Measurements from ENCODE around the gene CYTH2. TPM values are rescaled to one million over a fixed set of nuclear protein-coding genes. Genes with fewer than 3 reads are reported as not detected.

CYTH2 gene, protein sequence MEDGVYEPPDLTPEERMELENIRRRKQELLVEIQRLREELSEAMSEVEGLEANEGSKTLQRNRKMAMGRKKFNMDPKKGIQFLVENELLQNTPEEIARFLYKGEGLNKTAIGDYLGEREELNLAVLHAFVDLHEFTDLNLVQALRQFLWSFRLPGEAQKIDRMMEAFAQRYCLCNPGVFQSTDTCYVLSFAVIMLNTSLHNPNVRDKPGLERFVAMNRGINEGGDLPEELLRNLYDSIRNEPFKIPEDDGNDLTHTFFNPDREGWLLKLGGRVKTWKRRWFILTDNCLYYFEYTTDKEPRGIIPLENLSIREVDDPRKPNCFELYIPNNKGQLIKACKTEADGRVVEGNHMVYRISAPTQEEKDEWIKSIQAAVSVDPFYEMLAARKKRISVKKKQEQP
- 79.5 and 196 TPM in 2 replicates for total RNA-seq (2011; cell fraction: chromatin; rRNA removed; ENCODE audit: low replicate concordance)
- total RNA-seq (2011; cell fraction: nucleolus; rRNA removed): 87.7 and 88.8 TPM in 2 replicates
- 87.0 and 108 TPM in 2 replicates for total RNA-seq (2011; cell fraction: nucleoplasm; rRNA removed)
- 31.8 and 34.9 TPM in 2 replicates for total RNA-seq (2014; rRNA removed)
- 14.7 and 15.9 TPM in 2 replicates for total RNA-seq (2014; rRNA removed; fragmentation: Illumina TruSeq; extraction: Trizol)
- 19.3 and 20.3 TPM in 2 replicates for total RNA-seq (2015; rRNA removed; fragmentation: Illumina TruSeq; extraction: Trizol)
- total RNA-seq (2021): 37.8 and 43.8 TPM in 2 replicates
- 23.8 and 34.3 TPM in 2 replicates for polyA plus RNA-seq (2011; rRNA removed)
- 28.3 and 30.8 TPM in 2 replicates for polyA plus RNA-seq (2011; cell fraction: cytosol; rRNA removed)
- polyA plus RNA-seq (2011; cell fraction: nucleus; rRNA removed): 96.2 and 120 TPM in 2 replicates
- polyA plus RNA-seq (2012): 34.7 and 66.7 TPM in 2 replicates
- 31.5 and 33.7 TPM in 2 replicates for polyA plus RNA-seq (2014; fragmentation: Illumina TruSeq; extraction: Trizol)
- 1 to 10 TPM; 1.8 to 4.0 TPM for polyA plus RNA-seq (2014; fragmentation: Nextera tagmentation; extraction: Ambion mirVana)
- 38.1 and 45.2 TPM in 2 replicates for polyA plus RNA-seq (2014; rRNA removed)
- polyA minus RNA-seq (2011; rRNA and poly(A)+ RNA removed): 22.5 and 23.2 TPM in 2 replicates
- polyA minus RNA-seq (2011; cell fraction: cytosol; rRNA and poly(A)+ RNA removed): 13.0 and 20.7 TPM in 2 replicates
- 33.0 and 46.9 TPM in 2 replicates for polyA minus RNA-seq (2011; cell fraction: nucleus; rRNA and poly(A)+ RNA removed)
- Bru-seq, nascent RNA: percentile 72 among the genes with signal in this experiment
- BruChase-seq, experiment 1, labeled RNA remaining after a 2-hour chase: percentile 73 among the genes with signal in this experiment
- BruChase-seq, experiment 2, labeled RNA remaining after a 6-hour chase: percentile 79 among the genes with signal in this experiment
- long read RNA-seq, experiment 1, full-length matches to known transcripts: 27 of 89 reads
- long read RNA-seq, experiment 1, partial matches to known transcripts: 53 of 89 reads
- long read RNA-seq, experiment 1, other reads (novel, unspliced or antisense): 9 of 89 reads
- long read RNA-seq, experiment 2, full-length matches to known transcripts: 26 of 43 reads
- long read RNA-seq, experiment 2, partial matches to known transcripts: 12 of 43 reads
- long read RNA-seq, experiment 2, other reads (novel, unspliced or antisense): 5 of 43 reads
- long read RNA-seq, experiment 3, full-length matches to known transcripts: 18 of 21 reads
- long read RNA-seq, experiment 3, partial matches to known transcripts: 2 of 21 reads
- long read RNA-seq, experiment 3, other reads (novel, unspliced or antisense): 1 of 21 reads

DNA sequence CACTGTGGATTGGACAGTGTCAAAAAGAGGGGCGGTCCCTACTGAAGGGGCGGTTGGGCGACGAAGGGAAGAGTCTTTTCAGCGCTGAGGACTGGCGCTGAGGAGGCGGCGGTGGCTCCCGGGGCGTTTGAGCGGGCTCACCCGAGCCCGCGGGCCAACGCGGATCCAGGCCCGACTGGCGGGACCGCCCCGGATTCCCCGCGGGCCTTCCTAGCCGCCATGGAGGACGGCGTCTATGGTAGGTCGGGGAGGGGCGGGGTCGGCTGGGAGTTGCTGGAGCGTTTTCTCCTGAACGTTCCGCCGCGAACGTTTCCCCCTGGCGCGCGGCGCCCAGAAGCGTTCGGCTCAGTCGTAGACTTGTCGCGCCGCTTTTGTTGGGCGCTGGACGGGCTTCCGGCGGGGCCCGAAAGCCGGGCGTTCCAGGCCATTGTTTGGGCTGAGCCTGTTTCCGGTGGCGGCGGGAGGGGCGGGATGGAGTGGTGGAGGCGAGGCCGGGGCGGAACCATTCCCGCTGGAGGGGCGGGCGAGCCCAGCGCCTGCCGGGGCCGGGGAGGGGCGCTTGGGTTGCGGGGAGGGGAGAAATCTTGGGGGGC lies at the start of gene CYTH2:
CYTH2 (plus strand) TSS at position 81 of the 593 bp plus-strand sequence; CDS start at position 220, 139 bp downstream.
- DNase-seq (ENCODE audit: extremely low read depth in 1 of 4, low spot score in 3 of 4): peak; percentile 79 to 91 (median 80)
- H3K9me1 ChIP-seq (ENCODE audit: control insufficient read depth, insufficient read depth, low read length): peaks cover 3% of the 10 kb centered on the region
- no peaks in the 10 kb centered on the region for H3K27me3 ChIP-seq (ENCODE audit: control insufficient read depth in 2 of 2, insufficient read depth in 2 of 2, low read length in 2 of 2)
- peak; percentile 70 for FAIRE-seq
- ChIA-PET POLR2A (interaction anchor here (0.7 to 1.7 kb wide), 7 partner anchors 10 to 1681 kb away, joined by 3 to 9 read pairs (median 3); partner anchors contain the start of genes KDELR1 and SLC1A5), CTCF (ENCODE audit: low intra/inter-chr PET ratio) (no interaction called here)
- H4K20me1 ChIP-seq (replicated peaks; ENCODE audit: control insufficient read depth, insufficient read depth, low read length): peaks cover 9% of the 10 kb centered on the region; the same call in 1 of the 2 replicates
- peak within 1 kb of the TSS; percentile 96 to 98 for H3K9ac ChIP-seq (ENCODE audit: insufficient read depth in 1 of 2, low read depth in 2 of 2, low read length in 2 of 2)
- under 1% methylated on average over 33 of the region's 66 CpGs for WGBS (ENCODE audit: insufficient coverage, low coverage, missing lambda C conversion rate)
- in situ Hi-C loops (cut with MboI): no loop called here
- H3K9me3 ChIP-seq (replicated peaks; ENCODE audit: control insufficient read depth, insufficient read depth, low read depth, low read length): no peaks in the 10 kb centered on the region
- TSS peak; percentile 59 for BruUV-seq (replicated peaks)
- peaks cover 16% of the 10 kb centered on the region for H3K79me2 ChIP-seq (ENCODE audit: control insufficient read depth, insufficient read depth, low read length)
- peaks cover 43% of the 10 kb centered on the region; the same call in 2 of the 3 replicates for H3K36me3 ChIP-seq (ENCODE audit: control insufficient read depth, insufficient read depth, low read length)
- H3K4me2 ChIP-seq (ENCODE audit: insufficient read depth, low read length): peak within 1 kb of the TSS; percentile 79
- peak within 1 kb of the TSS; percentile 91 for H3K4me3 ChIP-seq
- intact Hi-C loops (cut with micrococcal nuclease): loop anchor here (2.0 kb wide), 1 partner anchor 71 kb away; no protein-coding TSS in a partner anchor
- peak; percentile 87 for ATAC-seq
- H2AFZ ChIP-seq (ENCODE audit: low read depth, low read length): peak within 1 kb of the TSS; percentile 90
- peak within 1 kb of the TSS; percentile 98 for H3K27ac ChIP-seq (ENCODE audit: extremely low read depth, low read depth, low read length)
- peaks cover 7 to 25% of the 10 kb centered on the region in 2 experiments; a peak in 4 of 5 replicates for H3K4me1 ChIP-seq (replicated peaks in 1 of 2; ENCODE audit: control insufficient read depth in 2 of 2, insufficient read depth in 2 of 2, low read length in 2 of 2)
- TF ChIP-seq E2F3 (CRISPR knock-in tag; IDR thresholded peaks at IDR 0.05) (peak; percentile 81), ZNF232 (CRISPR knock-in tag; IDR thresholded peaks at IDR 0.05) (0 out of 2 replicates have a peak, but pooled peaks have one; percentile 59), SOX6 (IDR thresholded peaks at IDR 0.05) (peak; percentile 72; the same call in 1 of the 2 replicates), BDP1 (IDR thresholded peaks at IDR 0.05; ENCODE audit: insufficient read depth, insufficient read length) (no peak), ZNF140 (CRISPR knock-in tag; IDR thresholded peaks at IDR 0.05) (no peak), ETV1 (tag; conservative IDR thresholded peaks at IDR 0.05; ENCODE audit: low read depth) (peak; percentile 89), ELF4 (CRISPR knock-in tag; IDR thresholded peaks at IDR 0.05) (0 out of 2 replicates have a peak, but pooled peaks have one; percentile 18), TRIM24 (IDR thresholded peaks at IDR 0.05) (peak in 1 of 2 experiments; percentile 70; a peak in 2 of 4 replicates), HNRNPUL1 (IDR thresholded peaks at IDR 0.05; ENCODE audit: low read length) (no peak)
- TF ChIP-seq, protein P1, sequence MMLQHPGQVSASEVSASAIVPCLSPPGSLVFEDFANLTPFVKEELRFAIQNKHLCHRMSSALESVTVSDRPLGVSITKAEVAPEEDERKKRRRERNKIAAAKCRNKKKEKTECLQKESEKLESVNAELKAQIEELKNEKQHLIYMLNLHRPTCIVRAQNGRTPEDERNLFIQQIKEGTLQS (IDR thresholded peaks at IDR 0.05): no peak
- TF ChIP-seq, protein P1 (CRISPR knock-in tag; conservative IDR thresholded peaks at IDR 0.05): 0 out of 2 replicates have a peak, but pooled peaks have one; percentile 25
- TF ChIP-seq, protein P2, sequence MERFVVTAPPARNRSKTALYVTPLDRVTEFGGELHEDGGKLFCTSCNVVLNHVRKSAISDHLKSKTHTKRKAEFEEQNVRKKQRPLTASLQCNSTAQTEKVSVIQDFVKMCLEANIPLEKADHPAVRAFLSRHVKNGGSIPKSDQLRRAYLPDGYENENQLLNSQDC (CRISPR knock-in tag; IDR thresholded peaks at IDR 0.05): peak; percentile 52; the same call in 1 of the 2 replicates
- TF ChIP-seq, protein P3, sequence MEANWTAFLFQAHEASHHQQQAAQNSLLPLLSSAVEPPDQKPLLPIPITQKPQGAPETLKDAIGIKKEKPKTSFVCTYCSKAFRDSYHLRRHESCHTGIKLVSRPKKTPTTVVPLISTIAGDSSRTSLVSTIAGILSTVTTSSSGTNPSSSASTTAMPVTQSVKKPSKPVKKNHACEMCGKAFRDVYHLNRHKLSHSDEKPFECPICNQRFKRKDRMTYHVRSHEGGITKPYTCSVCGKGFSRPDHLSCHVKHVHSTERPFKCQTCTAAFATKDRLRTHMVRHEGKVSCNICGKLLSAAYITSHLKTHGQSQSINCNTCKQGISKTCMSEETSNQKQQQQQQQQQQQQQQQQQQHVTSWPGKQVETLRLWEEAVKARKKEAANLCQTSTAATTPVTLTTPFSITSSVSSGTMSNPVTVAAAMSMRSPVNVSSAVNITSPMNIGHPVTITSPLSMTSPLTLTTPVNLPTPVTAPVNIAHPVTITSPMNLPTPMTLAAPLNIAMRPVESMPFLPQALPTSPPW (CRISPR knock-in tag; IDR thresholded peaks at IDR 0.05): peak; percentile 94

Data from K562 (cell line).